GM10266 (cell line): ENCODE data around the gene CEP164.

ENCODE experiments used
- DNase-seq: peaks from one replicate; pipeline ENCODE4 v3.0.0; 2012; ENCODE audit errors: extremely low spot score
- CTCF ChIP-seq: IDR thresholded peaks from 2 replicates; pipeline ENCODE4 v1.5.1; 2012; ENCODE audit warnings: mild to moderate bottlenecking, low read depth; ENCODE audit not compliant: control insufficient read depth, insufficient read depth; ENCODE audit errors: missing control alignments

Gene CEP164

GRCh38 chr11:117417342-117417741 is 89.7 kb downstream of the CEP164 start:
- TF ChIP-seq CTCF = no peak
- DNase-seq = no peak

- TF ChIP-seq CTCF = no peak
- DNase-seq = no peak
Measured at GRCh38 chr11:117417856-117418255, 90.2 kb downstream of the CEP164 start.

DNA sequence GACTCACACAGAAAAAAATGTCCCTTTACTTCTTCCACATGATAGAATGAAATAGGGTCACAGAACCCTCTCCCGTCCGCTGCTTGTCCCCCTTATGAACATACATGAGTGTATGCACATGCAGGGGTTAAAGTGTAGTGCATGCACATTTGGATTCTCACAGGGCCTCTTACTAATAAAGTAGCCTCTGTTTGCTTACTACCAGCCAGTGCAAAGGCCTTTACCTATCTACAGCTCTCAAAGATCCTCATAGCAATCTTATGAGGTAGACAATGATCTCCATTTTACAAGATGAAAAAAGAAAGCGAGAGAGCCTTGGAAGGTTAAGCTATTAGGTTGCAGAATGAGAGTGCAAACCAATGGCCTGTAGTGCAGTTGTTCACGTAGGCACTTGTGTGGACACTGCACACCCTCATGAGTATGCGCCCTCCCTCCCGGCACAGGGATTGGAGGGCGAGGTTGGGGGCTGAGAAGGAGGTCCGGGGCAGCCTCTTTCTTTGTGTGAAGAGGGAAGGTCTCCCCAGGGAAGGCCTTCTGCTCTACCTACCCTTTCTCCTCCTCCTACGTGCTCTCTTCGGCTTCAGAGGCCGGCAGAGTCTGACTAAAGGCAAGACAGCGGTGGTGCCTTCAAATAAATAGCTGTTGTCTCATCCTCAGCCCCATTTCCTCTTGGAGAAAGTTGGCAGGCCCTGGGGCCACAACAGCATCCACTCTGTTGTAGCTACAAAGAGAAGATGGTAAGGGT is 91.3 kb downstream of the CEP164 start:
- TF ChIP-seq CTCF = no peak
- no peak for DNase-seq

DNA sequence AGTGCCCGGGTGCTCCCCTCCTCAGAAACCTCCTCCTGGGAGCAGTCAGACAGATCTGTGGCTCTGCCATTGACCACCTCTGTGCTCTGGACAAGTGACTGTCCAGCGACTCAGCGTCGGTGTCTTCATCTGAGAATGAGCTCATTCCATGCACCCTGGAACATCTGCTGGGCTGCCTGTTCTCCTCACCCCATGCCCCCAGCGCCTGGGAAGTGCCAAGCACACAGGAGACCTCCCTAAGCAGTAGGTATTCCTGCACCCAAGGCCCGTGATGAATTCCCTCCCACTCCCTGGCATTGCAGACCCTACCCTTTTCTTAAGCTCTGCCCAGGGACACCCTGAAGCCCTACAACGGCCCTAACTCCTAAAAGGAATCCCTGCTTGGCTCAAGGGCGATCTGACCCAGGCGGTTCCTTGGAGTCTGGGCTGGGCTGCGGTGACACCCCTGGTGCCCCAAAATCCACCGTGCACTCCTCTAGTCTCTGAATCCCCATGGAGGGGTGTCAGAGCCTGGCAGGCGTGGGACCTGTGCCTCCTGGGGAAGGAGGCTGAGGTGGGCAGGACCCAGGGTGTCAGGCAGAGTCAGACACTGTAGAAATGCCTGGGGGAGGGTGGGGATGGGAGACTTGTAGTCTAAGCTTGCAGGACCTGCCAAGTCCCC is 92.0 kb downstream of the CEP164 start:
- no peak for TF ChIP-seq CTCF
- no peak for DNase-seq

DNA sequence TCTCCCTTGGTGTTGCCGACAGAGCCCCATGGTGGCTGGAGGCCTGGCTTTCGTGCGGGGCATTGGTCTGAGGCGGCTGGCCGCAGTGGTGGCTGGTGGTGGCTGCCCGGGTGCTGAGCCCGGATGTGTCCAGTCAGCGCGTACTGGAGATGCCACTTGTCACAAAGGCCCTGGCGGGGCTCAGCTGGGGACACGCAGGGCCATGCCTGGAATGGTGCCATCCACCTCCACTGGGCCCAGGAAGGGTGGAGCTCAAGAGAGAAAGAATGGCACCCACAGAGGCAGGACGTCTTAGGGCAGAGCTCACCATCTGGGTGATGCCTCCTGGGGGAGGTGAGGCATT is 92.5 kb downstream of the CEP164 start:
- DNase-seq = no peak
- TF ChIP-seq CTCF = no peak

DNA sequence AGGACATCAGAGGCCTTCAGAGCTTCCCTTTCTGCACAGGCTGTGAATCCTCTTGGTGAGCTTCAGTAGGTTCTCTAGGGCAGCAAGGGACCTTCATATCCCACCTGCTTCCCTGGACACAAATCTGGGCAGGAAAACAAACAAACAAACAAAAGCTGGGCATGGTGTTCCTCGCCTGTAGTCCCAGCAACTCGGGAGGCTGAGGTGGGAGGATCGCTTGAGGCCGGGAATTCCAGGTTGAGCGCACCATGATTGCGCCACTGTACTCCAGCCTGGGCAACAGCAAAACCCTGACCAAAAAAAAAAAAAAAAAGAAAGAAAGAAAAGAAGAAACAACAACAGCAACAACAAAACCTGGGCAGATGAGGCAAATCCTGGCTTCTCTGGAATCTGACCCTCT is 92.9 kb downstream of the CEP164 start:
- TF ChIP-seq CTCF = no peak
- no peak for DNase-seq

GRCh38 chr11:117421041-117421440 is 93.4 kb downstream of the CEP164 start:
- no peak for TF ChIP-seq CTCF
- no peak for DNase-seq
